ENCODE data around the gene GEMIN7.
"Not testable (repeated sequence)": the region's sequence is repeated elsewhere in the genome, so short reads cannot be mapped to it uniquely, and the experiment has no call there.

GEMIN7 gene

GRCh38 chr19:45099467-45100191 lies 20.6 kb downstream of the GEMIN7 start:
- H3K27me3 Mint-ChIP-seq = no peaks in the 10 kb centered on the region
- ATAC-seq (replicated peaks) (no peak), DNase-seq (no peak)
- H3K9me3 Mint-ChIP-seq = no peaks in the 10 kb centered on the region
- peaks cover 60 to 71% of the 10 kb centered on the region in 2 donors for H3K4me1 Mint-ChIP-seq
- no peak overlapping the region for H3K4me3 Mint-ChIP-seq
- H3K27ac Mint-ChIP-seq = no peak overlapping the region
- H3K36me3 Mint-ChIP-seq = peaks cover 2 to 20% of the 10 kb centered on the region in 2 donors

- no peak overlapping the region for H3K4me3 Mint-ChIP-seq
- ATAC-seq (replicated peaks) (no peak), DNase-seq (no peak)
- peaks cover 62 to 73% of the 10 kb centered on the region in 2 donors for H3K4me1 Mint-ChIP-seq
- no peaks in the 10 kb centered on the region for H3K9me3 Mint-ChIP-seq
- H3K27ac Mint-ChIP-seq = peak overlapping the region; percentile 38
- H3K27me3 Mint-ChIP-seq = no peaks in the 10 kb centered on the region
- peaks cover 4 to 20% of the 10 kb centered on the region in 2 donors for H3K36me3 Mint-ChIP-seq
These were observed 21.1 kb downstream of the GEMIN7 start for GRCh38 chr19:45100201-45100600.

GRCh38 chr19:45100846-45101252 lies 21.8 kb downstream of the GEMIN7 start:
- Mint-ChIP-seq H3K36me3 (peaks cover 4 to 19% of the 10 kb centered on the region in 2 donors), H3K9me3 (no peaks in the 10 kb centered on the region), H3K27me3 (no peaks in the 10 kb centered on the region), H3K4me1 (peaks cover 66 to 76% of the 10 kb centered on the region in 2 donors), H3K4me3 (no peak overlapping the region), H3K27ac (peak overlapping the region; percentile 32)
- no peak for ATAC-seq (replicated peaks)
- DNase-seq = no peak

- Mint-ChIP-seq H3K27ac (peak overlapping the region; percentile 48), H3K36me3 (peaks cover 4 to 12% of the 10 kb centered on the region in 2 donors), H3K4me1 (peaks cover 57 to 67% of the 10 kb centered on the region in 2 donors), H3K27me3 (no peaks in the 10 kb centered on the region), H3K4me3 (no peak overlapping the region), H3K9me3 (no peaks in the 10 kb centered on the region)
- no peak for DNase-seq
- no peak for ATAC-seq (replicated peaks)
These were observed 22.7 kb downstream of the GEMIN7 start for GRCh38 chr19:45101806-45102205.

- Mint-ChIP-seq H3K4me3 (no peak overlapping the region), H3K9me3 (no peaks in the 10 kb centered on the region), H3K36me3 (peaks cover 4 to 8% of the 10 kb centered on the region in 2 donors), H3K27me3 (no peaks in the 10 kb centered on the region), H3K27ac (no peak overlapping the region), H3K4me1 (peaks cover 52 to 61% of the 10 kb centered on the region in 2 donors)
- ATAC-seq (replicated peaks) = no peak
- DNase-seq = no peak
These were observed 23.4 kb downstream of the GEMIN7 start for GRCh38 chr19:45102481-45102880.

GRCh38 chr19:45103156-45103507 lies 24.1 kb downstream of the GEMIN7 start:
- H3K27me3 Mint-ChIP-seq = no peaks in the 10 kb centered on the region

GRCh38 chr19:45103508-45104319 lies 24.7 kb downstream of the GEMIN7 start:
- H3K9me3 Mint-ChIP-seq = no peaks in the 10 kb centered on the region
- ATAC-seq (replicated peaks) (peak; percentile 57 to 65), DNase-seq (no peak)
- H3K27ac Mint-ChIP-seq = peak overlapping the region; percentile 70
- H3K27me3 Mint-ChIP-seq = no peaks in the 10 kb centered on the region
- peak overlapping the region; percentile 39 to 64 for H3K4me3 Mint-ChIP-seq
- peaks cover 46 to 65% of the 10 kb centered on the region in 2 donors for H3K4me1 Mint-ChIP-seq
- H3K36me3 Mint-ChIP-seq = peaks cover 4 to 8% of the 10 kb centered on the region in 2 donors

More at GRCh38 chr19:45103156-45103507, 24.1 kb downstream of the GEMIN7 start:
- DNase-seq (no peak), ATAC-seq (replicated peaks) (peak; percentile 75 to 82)
- H3K36me3 Mint-ChIP-seq = peaks cover 4 to 8% of the 10 kb centered on the region in 2 donors
- peaks cover 48 to 62% of the 10 kb centered on the region in 2 donors for H3K4me1 Mint-ChIP-seq
- no peaks in the 10 kb centered on the region for H3K9me3 Mint-ChIP-seq
- H3K27ac Mint-ChIP-seq = no peak overlapping the region
- peak overlapping the region; percentile 39 to 64 for H3K4me3 Mint-ChIP-seq

GRCh38 chr19:45104658-45105349 lies 25.7 kb downstream of the GEMIN7 start:
- ATAC-seq (replicated peaks) = peak; percentile 28
- H3K36me3 Mint-ChIP-seq = peaks cover 6 to 12% of the 10 kb centered on the region in 2 donors
- peak overlapping the region; percentile 84 for H3K27ac Mint-ChIP-seq
- no peaks in the 10 kb centered on the region for H3K9me3 Mint-ChIP-seq
- no peak for DNase-seq
- H3K27me3 Mint-ChIP-seq = no peaks in the 10 kb centered on the region
- H3K4me3 Mint-ChIP-seq = peak overlapping the region in 1 of 2 donors; percentile 2
- H3K4me1 Mint-ChIP-seq = peaks cover 44 to 65% of the 10 kb centered on the region in 2 donors

GRCh38 chr19:45106363-45106762 lies 27.3 kb downstream of the GEMIN7 start:
- peaks cover 46 to 75% of the 10 kb centered on the region in 2 donors for H3K4me1 Mint-ChIP-seq
- H3K27ac Mint-ChIP-seq = peak overlapping the region; percentile 22
- peaks cover 6 to 12% of the 10 kb centered on the region in 2 donors for H3K36me3 Mint-ChIP-seq
- not testable (repeated sequence) for H3K4me3 Mint-ChIP-seq; H3K27me3 Mint-ChIP-seq; H3K9me3 Mint-ChIP-seq; DNase-seq; ATAC-seq (replicated peaks)

- Mint-ChIP-seq H3K9me3 (no peaks in the 10 kb centered on the region), H3K36me3 (peaks cover 6 to 12% of the 10 kb centered on the region in 2 donors), H3K4me1 (peaks cover 48 to 76% of the 10 kb centered on the region in 2 donors), H3K4me3 (no peak overlapping the region), H3K27ac (no peak overlapping the region), H3K27me3 (no peaks in the 10 kb centered on the region)
- DNase-seq (no peak), ATAC-seq (replicated peaks) (no peak)
These were observed 28.6 kb downstream of the GEMIN7 start for GRCh38 chr19:45107621-45108150.

- H3K4me1 Mint-ChIP-seq = peaks cover 32 to 71% of the 10 kb centered on the region in 2 donors
- H3K27me3 Mint-ChIP-seq = no peaks in the 10 kb centered on the region
- H3K36me3 Mint-ChIP-seq = peaks cover 2 to 8% of the 10 kb centered on the region in 2 donors
- H3K4me3 Mint-ChIP-seq = no peak overlapping the region
- DNase-seq (no peak), ATAC-seq (replicated peaks) (peak; percentile 87)
- no peaks in the 10 kb centered on the region for H3K9me3 Mint-ChIP-seq
- H3K27ac Mint-ChIP-seq = no peak overlapping the region
These were observed 31.8 kb downstream of the GEMIN7 start for GRCh38 chr19:45110851-45111266.

GRCh38 chr19:45112111-45112827 lies 33.2 kb downstream of the GEMIN7 start:
- DNase-seq (no peak), ATAC-seq (replicated peaks) (no peak)
- peaks cover 2 to 8% of the 10 kb centered on the region in 2 donors for H3K36me3 Mint-ChIP-seq
- H3K27ac Mint-ChIP-seq = no peak overlapping the region
- no peaks in the 10 kb centered on the region for H3K27me3 Mint-ChIP-seq
- peaks cover 40 to 84% of the 10 kb centered on the region in 2 donors for H3K4me1 Mint-ChIP-seq
- no peak overlapping the region for H3K4me3 Mint-ChIP-seq
- H3K9me3 Mint-ChIP-seq = no peaks in the 10 kb centered on the region

GRCh38 chr19:45113628-45114027 lies 34.6 kb downstream of the GEMIN7 start:
- Mint-ChIP-seq H3K4me1 (peaks cover 50 to 87% of the 10 kb centered on the region in 2 donors), H3K4me3 (peak overlapping the region in 1 of 2 donors; percentile 22)
- no peak for ATAC-seq (replicated peaks)

More at GRCh38 chr19:45113628-45114027, 34.6 kb downstream of the GEMIN7 start:
- H3K27me3 Mint-ChIP-seq = no peaks in the 10 kb centered on the region
- H3K36me3 Mint-ChIP-seq = peaks cover 2 to 8% of the 10 kb centered on the region in 2 donors
- no peak for DNase-seq
- no peak overlapping the region for H3K27ac Mint-ChIP-seq
- no peaks in the 10 kb centered on the region for H3K9me3 Mint-ChIP-seq
